Tibial nerve (tissue), 4 donors: ENCODE measurements around the gene MIF4GD. TPM values are rescaled to one million over a fixed set of nuclear protein-coding genes. Genes with fewer than 3 reads are reported as not detected.

Source experiments
- DNase-seq, 2 donors: peaks; one replicate each; pipeline ENCODE4 v3.0.0-alpha.2; 2019; ENCODE audit warnings: low spot score in 2 of 2
- H3K27ac ChIP-seq, 4 donors: fragments of 200-600 bp; sonication (generic) in 3 of 4; one replicate each; pipeline ENCODE4 v1.5.1; 2017 to 2019; ENCODE audit warnings: mild to moderate bottlenecking in 1 of 4
- H3K27me3 ChIP-seq, 2 donors: fragments of 200-600 bp; sonication (generic) in 1 of 2; one replicate each; pipeline versions ENCODE4 v1.5.1 to v1.6.0; 2017 to 2019
- H3K36me3 ChIP-seq, 3 donors: fragments of 200-600 bp; sonication (generic); one replicate each; pipeline ENCODE4 v1.5.1; 2018 to 2019
- H3K4me1 ChIP-seq, 4 donors: fragments of 200-600 bp; sonication (generic) in 3 of 4; one replicate each; pipeline ENCODE4 v1.5.1; 2017 to 2019
- H3K4me3 ChIP-seq, 4 donors: fragments of 200-600 bp; sonication (generic) in 3 of 4; one replicate each; pipeline ENCODE4 v1.5.1; 2017 to 2019; ENCODE audit warnings: mild to moderate bottlenecking in 1 of 4, moderate library complexity in 1 of 4
- H3K9me3 ChIP-seq, 4 donors: fragments of 200-600 bp; sonication (generic) in 3 of 4; one replicate each; pipeline ENCODE4 v1.5.1; 2017 to 2019
- EP300 ChIP-seq, 2 donors: sonication (generic); formaldehyde crosslinking; IDR thresholded peaks; one replicate each; pipeline ENCODE4 v1.6.1; 2017; ENCODE audit warnings: antibody characterized with exemption in 2 of 2, mild to moderate bottlenecking in 1 of 2
- POLR2A ChIP-seq, 2 donors: fragments of 450-650 bp; IDR thresholded peaks; one replicate each; pipeline ENCODE4 v1.6.1; 2017; ENCODE audit warnings: antibody characterized with exemption in 2 of 2, mild to moderate bottlenecking in 2 of 2, moderate library complexity in 2 of 2
- WGBS, 2 donors: methylation state at CpG; one replicate each; pipeline ENCODE4 v1.1.5; 2018; 5-methylcytosine and 5-hydroxymethylcytosine counted together
- total RNA-seq, 4 donors: library from RNA; depleted of rRNA; stranded (reverse); fragments of >200 nt; gene quantifications; one replicate each; pipeline ENCODE4 v1.1.0, GENCODE V29; 2016
- TF ChIP-seq, protein P1 (sequence below), 5 experiments: fragments of 200-600 bp in 3 of 5; fragments of 450-650 bp in 2 of 5; sonication (generic) in 3 of 5; IDR thresholded peaks; one replicate each; pipeline ENCODE4 v1.5.1; 2016 to 2019; ENCODE audit warnings: antibody characterized with exemption in 5 of 5, mild to moderate bottlenecking in 3 of 5, moderate library complexity in 2 of 5

The MIF4GD gene
- total RNA-seq, 4 donors from 2014 or later: 18.4 to 53.1 (median 41.0) TPM

DNA sequence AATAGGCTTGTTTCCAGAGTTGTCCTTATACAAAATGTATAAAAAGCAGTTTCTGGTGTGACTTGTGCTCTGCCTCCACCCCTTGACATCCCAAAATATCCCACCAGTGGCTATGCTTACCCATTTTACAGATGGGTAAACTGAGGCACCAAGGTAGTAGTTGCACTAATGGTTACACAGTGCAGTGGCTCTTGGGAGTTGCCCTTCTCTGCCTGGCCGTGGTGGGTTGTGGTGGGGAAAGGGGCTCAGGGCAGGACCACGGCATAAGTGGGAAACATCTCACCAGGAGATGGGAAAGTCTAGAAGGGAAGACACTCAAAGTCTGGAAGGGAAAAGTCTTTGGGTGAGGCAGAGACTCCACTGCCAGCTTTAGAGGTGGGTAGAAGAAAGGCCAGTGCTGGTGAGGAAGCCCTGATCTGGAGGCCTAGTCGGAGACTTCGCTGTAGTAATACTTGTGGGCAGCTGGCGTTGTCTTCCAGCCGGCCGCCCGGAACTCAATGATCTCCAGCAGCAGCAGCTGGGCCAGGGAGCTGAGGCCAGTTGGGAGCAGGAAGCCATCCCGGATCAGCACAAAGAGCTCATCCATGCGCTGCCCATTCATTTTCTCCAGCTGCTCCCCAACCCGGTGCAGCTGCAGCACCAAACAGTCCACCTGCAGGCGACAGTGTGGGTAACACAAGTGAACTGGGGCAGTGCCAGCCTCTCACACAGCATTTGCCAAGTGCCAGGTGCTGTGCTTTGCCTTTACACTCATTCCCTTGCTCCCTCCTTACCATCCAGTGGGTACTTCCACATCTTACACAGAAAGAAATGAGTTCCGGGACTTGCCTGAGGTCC lies 4.5 kb downstream of the MIF4GD start:
- Histone ChIP-seq H3K27me3 (no peaks in the 10 kb centered on the region), H3K27ac (no peak overlapping the region), H3K9me3 (no peaks in the 10 kb centered on the region), H3K4me1 (peaks cover 0 to 40% (median 21%) of the 10 kb centered on the region in 4 donors), H3K36me3 (peaks cover 0 to 50% (median 0%) of the 10 kb centered on the region in 3 donors), H3K4me3 (no peak overlapping the region)
- DNase-seq: no peak
- TF ChIP-seq, protein P1, sequence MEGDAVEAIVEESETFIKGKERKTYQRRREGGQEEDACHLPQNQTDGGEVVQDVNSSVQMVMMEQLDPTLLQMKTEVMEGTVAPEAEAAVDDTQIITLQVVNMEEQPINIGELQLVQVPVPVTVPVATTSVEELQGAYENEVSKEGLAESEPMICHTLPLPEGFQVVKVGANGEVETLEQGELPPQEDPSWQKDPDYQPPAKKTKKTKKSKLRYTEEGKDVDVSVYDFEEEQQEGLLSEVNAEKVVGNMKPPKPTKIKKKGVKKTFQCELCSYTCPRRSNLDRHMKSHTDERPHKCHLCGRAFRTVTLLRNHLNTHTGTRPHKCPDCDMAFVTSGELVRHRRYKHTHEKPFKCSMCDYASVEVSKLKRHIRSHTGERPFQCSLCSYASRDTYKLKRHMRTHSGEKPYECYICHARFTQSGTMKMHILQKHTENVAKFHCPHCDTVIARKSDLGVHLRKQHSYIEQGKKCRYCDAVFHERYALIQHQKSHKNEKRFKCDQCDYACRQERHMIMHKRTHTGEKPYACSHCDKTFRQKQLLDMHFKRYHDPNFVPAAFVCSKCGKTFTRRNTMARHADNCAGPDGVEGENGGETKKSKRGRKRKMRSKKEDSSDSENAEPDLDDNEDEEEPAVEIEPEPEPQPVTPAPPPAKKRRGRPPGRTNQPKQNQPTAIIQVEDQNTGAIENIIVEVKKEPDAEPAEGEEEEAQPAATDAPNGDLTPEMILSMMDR (IDR thresholded peaks at IDR 0.05): no peak
- TF ChIP-seq POLR2A (IDR thresholded peaks at IDR 0.05): no peak
- TF ChIP-seq EP300 (IDR thresholded peaks at IDR 0.05): no peak
- 81 to 82% methylated on average over 13 of the region's 13 CpGs for WGBS, 2 donors

DNA sequence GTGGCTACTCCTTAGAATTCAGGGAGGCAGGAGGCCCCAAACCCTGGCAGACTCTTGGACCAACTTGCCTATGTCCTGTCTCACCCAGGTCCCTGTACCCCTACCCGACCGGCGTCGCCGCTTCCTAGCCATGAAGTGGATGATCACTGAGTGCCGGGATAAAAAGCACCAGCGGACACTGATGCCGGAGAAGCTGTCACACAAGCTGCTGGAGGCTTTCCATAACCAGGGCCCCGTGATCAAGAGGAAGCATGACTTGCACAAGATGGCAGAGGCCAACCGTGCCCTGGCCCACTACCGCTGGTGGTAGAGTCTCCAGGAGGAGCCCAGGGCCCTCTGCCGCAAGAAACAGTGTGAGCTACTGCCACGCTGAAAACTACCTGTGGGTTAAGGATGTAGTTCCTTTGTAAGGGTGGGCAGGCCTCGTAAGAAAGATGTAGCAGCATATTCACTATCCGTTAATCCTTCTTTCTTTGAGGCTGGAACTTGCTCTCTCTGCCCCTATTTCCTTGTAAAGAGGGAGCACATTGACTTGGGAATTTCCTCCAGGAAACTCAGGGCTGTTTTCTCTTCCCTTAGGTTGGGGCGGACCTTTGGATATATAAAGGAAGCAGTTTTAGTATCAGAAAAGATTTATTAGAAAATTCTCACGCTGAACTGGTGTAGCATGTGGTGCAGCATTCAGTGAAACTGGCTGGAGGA lies 5.3 kb downstream of the MIF4GD start:
- H3K27me3 ChIP-seq: no peaks in the 10 kb centered on the region
- no peaks in the 10 kb centered on the region for H3K9me3 ChIP-seq
- no peak overlapping the region for H3K4me3 ChIP-seq
- 91% methylated on average over 17 of the region's 17 CpGs for WGBS, 2 donors
- no peak for DNase-seq
- TF ChIP-seq POLR2A (IDR thresholded peaks at IDR 0.05): no peak
- no peak for TF ChIP-seq EP300 (IDR thresholded peaks at IDR 0.05)
- TF ChIP-seq, protein P1 (IDR thresholded peaks at IDR 0.05): no peak
- H3K36me3 ChIP-seq: peaks cover 0 to 50% (median 0%) of the 10 kb centered on the region in 3 donors
- peaks cover 0 to 41% (median 21%) of the 10 kb centered on the region in 4 donors for H3K4me1 ChIP-seq
- H3K27ac ChIP-seq: no peak overlapping the region

DNA sequence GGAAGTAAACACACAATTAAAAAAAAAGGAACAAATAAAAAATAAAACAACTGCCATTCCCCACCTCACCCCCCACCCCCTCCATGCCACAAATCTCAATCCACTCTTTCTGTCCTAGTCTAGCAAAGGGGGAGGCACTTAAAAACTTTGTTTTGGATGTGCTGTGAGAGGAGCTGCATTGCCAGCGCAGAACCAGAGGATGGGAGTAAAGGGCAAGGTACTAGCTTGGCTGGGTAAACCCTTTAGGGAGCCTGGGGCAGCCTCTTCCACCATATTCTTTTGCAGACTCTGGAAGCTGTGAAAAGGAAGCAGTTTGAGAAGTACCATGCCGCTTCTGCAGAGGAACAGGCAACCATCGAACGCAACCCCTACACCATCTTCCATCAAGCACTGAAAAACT lies 8.0 kb downstream of the MIF4GD start:
- no peak overlapping the region for H3K4me3 ChIP-seq
- TF ChIP-seq POLR2A (IDR thresholded peaks at IDR 0.05) (no peak), EP300 (IDR thresholded peaks at IDR 0.05) (no peak)
- TF ChIP-seq, protein P1 (IDR thresholded peaks at IDR 0.05): no peak
- H3K9me3 ChIP-seq: no peaks in the 10 kb centered on the region
- H3K27ac ChIP-seq: no peak overlapping the region
- peaks cover 0 to 49% (median 0%) of the 10 kb centered on the region in 3 donors for H3K36me3 ChIP-seq
- WGBS, 2 donors: 91% methylated on average over 4 of the region's 4 CpGs
- DNase-seq: no peak
- H3K4me1 ChIP-seq: peaks cover 0 to 49% (median 27%) of the 10 kb centered on the region in 4 donors
- no peaks in the 10 kb centered on the region for H3K27me3 ChIP-seq

DNA sequence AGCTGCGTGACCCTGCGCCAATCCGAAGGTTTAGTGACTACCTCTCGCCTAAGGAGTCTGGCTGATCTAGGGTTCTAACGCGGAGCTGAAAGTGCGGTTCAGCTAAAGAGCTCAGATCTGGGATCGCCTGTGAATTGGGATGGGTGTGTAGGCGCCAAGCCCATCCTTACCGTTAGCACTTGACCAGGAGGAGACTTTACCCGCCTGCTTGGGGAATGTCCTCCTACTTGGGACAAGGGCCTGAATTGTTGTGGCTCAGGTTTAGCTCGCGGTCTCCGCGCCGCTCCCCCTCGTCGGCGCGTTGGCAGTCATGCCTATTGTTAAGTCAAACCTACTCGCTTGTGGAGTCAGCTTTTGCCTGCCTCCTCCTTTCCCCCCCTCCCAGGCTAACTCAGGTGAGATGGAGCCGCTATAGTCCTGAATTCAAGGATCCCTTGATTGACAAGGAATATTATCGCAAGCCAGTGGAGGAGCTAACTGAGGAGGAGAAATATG lies 8.9 kb downstream of the MIF4GD start:
- TF ChIP-seq POLR2A (IDR thresholded peaks at IDR 0.05): no peak
- no peak for TF ChIP-seq EP300 (IDR thresholded peaks at IDR 0.05)
- TF ChIP-seq, protein P1 (IDR thresholded peaks at IDR 0.05): no peak
- Histone ChIP-seq H3K4me3 (peak overlapping the region; percentile 82 to 99 (median 89)), H3K36me3 (peaks cover 0 to 40% (median 0%) of the 10 kb centered on the region in 3 donors), H3K9me3 (no peaks in the 10 kb centered on the region), H3K27ac (peak overlapping the region; percentile 91 to 98 (median 94)), H3K27me3 (no peaks in the 10 kb centered on the region), H3K4me1 (peaks cover 0 to 41% (median 25%) of the 10 kb centered on the region in 4 donors)
- DNase-seq: no peak
- WGBS, 2 donors: 1 to 3% methylated on average over 11 to 21 of the region's 23 CpGs
